ENCODE results near the gene ABR. TPM values are rescaled to one million over a fixed set of nuclear protein-coding genes. Genes with fewer than 3 reads are reported as not detected.

Gene ABR
- total RNA-seq, 1 donor from 2014 or later: 110 TPM

GRCh38 chr17:1091190-1091534 lies 88.6 kb downstream of the ABR start:
- no peak overlapping the region for H3K27ac Mint-ChIP-seq (ENCODE audit: unreplicated experiment)

DNA sequence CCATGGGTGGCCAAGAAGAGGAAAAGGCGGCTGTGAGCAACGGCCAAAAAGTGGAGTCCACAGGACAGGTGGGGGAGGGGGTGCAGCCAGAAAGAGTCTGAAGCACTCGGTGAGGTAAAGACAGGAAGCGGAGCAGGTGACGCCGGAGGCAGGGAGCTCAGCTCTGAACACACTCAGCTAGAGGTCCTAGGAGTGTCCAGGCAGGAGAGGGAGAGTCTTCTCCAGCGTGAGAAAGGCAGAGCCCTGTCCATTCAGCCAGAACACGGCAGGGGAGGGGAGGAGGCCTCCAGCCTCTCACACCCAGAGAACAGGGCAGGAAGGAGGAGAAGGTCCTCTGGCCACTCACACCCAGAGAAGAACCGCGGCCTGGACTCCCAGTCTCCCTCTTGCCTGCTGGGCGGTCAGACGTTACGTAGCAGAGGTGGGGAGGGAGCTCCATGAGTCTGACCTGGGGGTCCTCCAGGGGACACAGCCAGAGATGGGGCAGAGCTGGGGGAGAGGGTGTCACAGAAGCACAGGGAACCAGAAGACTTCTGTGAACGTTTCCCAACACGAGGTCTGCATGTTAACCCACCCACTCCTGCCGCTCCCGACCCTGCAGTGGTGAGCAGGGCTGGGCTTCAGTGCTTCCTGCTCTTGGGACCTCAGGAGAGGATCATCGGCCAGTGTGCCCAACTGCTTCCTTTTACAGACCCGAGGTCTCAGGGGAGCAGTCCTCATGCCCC lies 89.2 kb downstream of the ABR start:
- TF ChIP-seq CTCF (IDR thresholded peaks at IDR 0.05): no peak
- Mint-ChIP-seq H3K36me3 (ENCODE audit: unreplicated experiment) (peaks cover 22% of the 10 kb centered on the region), H3K4me1 (ENCODE audit: unreplicated experiment) (peaks cover 9% of the 10 kb centered on the region), H3K27me3 (ENCODE audit: unreplicated experiment) (no peaks in the 10 kb centered on the region), H3K27ac (ENCODE audit: unreplicated experiment) (peak overlapping the region; percentile 14), H3K9me3 (ENCODE audit: unreplicated experiment) (no peaks in the 10 kb centered on the region), H3K4me3 (ENCODE audit: unreplicated experiment) (no peak overlapping the region)
- no peak for DNase-seq (ENCODE audit: extremely low spot score, unreplicated experiment)

More at GRCh38 chr17:1091190-1091534, 88.6 kb downstream of the ABR start:
- H3K4me1 Mint-ChIP-seq (ENCODE audit: unreplicated experiment): peaks cover 9% of the 10 kb centered on the region
- H3K27me3 Mint-ChIP-seq (ENCODE audit: unreplicated experiment): no peaks in the 10 kb centered on the region
- H3K9me3 Mint-ChIP-seq (ENCODE audit: unreplicated experiment): no peaks in the 10 kb centered on the region
- H3K36me3 Mint-ChIP-seq (ENCODE audit: unreplicated experiment): peaks cover 22% of the 10 kb centered on the region
- H3K4me3 Mint-ChIP-seq (ENCODE audit: unreplicated experiment): no peak overlapping the region
- DNase-seq (ENCODE audit: extremely low spot score, unreplicated experiment): no peak
- TF ChIP-seq CTCF (IDR thresholded peaks at IDR 0.05): no peak

GRCh38 chr17:1089915-1090314 lies 89.9 kb downstream of the ABR start:
- Mint-ChIP-seq H3K9me3 (ENCODE audit: unreplicated experiment) (no peaks in the 10 kb centered on the region), H3K27me3 (ENCODE audit: unreplicated experiment) (no peaks in the 10 kb centered on the region), H3K27ac (ENCODE audit: unreplicated experiment) (peak overlapping the region; percentile 31), H3K4me1 (ENCODE audit: unreplicated experiment) (peaks cover 9% of the 10 kb centered on the region), H3K4me3 (ENCODE audit: unreplicated experiment) (no peak overlapping the region), H3K36me3 (ENCODE audit: unreplicated experiment) (peaks cover 21% of the 10 kb centered on the region)
- no peak for DNase-seq (ENCODE audit: extremely low spot score, unreplicated experiment)
- no peak for TF ChIP-seq CTCF (IDR thresholded peaks at IDR 0.05)

DNA sequence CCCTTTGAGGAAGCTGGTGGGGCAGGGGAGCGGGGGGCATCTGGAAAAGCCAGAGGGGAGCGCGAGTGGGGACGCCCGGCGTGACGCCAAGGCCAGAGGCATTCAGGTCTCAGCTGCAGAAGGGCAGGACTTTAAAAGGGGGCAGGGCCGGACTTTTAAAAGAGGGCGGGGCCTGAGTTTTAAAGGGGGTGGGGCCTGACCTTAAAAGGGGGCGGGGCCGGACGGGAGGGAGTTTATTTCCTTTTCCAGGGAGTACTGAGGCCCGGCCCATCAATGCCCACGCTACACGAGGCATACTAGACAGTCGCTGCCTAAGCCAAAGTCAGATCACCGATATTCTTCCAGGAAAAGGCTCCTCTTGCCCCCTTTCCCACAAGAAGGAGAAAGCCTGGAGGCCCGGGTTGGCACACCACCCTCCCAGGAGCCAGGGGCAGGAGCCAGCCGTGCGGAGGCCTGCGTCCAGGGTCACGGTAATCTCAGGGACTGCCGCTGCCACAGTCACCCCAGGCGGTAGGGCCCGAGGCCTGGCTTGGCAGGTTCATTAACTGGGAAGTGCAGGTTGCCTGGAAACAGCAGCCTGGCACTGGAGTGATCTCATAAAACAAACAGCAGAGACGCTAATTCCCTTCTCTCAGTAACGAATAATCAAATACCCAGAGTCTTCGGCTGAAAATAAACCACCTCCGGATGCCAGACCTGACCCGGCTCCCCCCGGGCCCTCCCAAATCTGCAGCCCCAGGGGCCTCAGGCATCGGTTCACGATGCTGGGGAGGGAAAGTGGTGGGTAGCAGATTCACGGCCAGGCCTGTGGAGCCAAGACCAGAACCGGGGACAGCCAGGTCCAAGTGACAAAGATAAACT lies 92.2 kb downstream of the ABR start:
- peaks cover 9% of the 10 kb centered on the region for H3K4me1 Mint-ChIP-seq (ENCODE audit: unreplicated experiment)
- H3K4me3 Mint-ChIP-seq (ENCODE audit: unreplicated experiment): peak overlapping the region; percentile 35
- H3K27me3 Mint-ChIP-seq (ENCODE audit: unreplicated experiment): no peaks in the 10 kb centered on the region
- peak overlapping the region; percentile 95 for H3K27ac Mint-ChIP-seq (ENCODE audit: unreplicated experiment)
- no peaks in the 10 kb centered on the region for H3K9me3 Mint-ChIP-seq (ENCODE audit: unreplicated experiment)
- H3K36me3 Mint-ChIP-seq (ENCODE audit: unreplicated experiment): peaks cover 17% of the 10 kb centered on the region
- TF ChIP-seq CTCF (IDR thresholded peaks at IDR 0.05): no peak
- no peak for DNase-seq (ENCODE audit: extremely low spot score, unreplicated experiment)

Measured in osteocyte (in vitro differentiated cells).